HepG2 (cell line): Measurements from ENCODE around the gene ZNF593OS. TPM values are rescaled to one million over a fixed set of nuclear protein-coding genes. Genes with fewer than 3 reads are reported as not detected.
A peak's percentile ranks its signal among the peaks of the same experiment; 100 is the strongest.

ENCODE experiments used
- BRD4 ChIP-seq: sonication (generic); formaldehyde crosslinking; IDR thresholded peaks from 2 replicates; pipeline ENCODE4 v1.4.0; 2020; ENCODE audit warnings: missing genetic modification reagents
- GTF3A ChIP-seq: sonication (generic); formaldehyde crosslinking; conservative IDR thresholded peaks from 2 replicates; pipeline ENCODE4 v1.4.0; 2020; ENCODE audit warnings: mild to moderate bottlenecking, missing genetic modification reagents
- HNF4A ChIP-seq: sonication (generic); formaldehyde crosslinking; IDR thresholded peaks from 2 replicates; pipeline ENCODE4 v1.4.0; 2020; ENCODE audit warnings: missing genetic modification reagents
- HNRNPL ChIP-seq: fragments of 200-400 bp; formaldehyde crosslinking; IDR thresholded peaks from 2 replicates; pipeline ENCODE4 v1.6.1; 2017; ENCODE audit warnings: mild to moderate bottlenecking, low read depth, low read length
- MXD3 ChIP-seq: IDR thresholded peaks from 2 replicates; pipeline ENCODE4 v1.6.1; 2016; ENCODE audit warnings: mild to moderate bottlenecking, missing biosample characterization, missing genetic modification reagents
- NFATC3 ChIP-seq: sonication (generic); formaldehyde crosslinking; IDR thresholded peaks from 2 replicates; pipeline ENCODE4 v1.5.1; 2020; ENCODE audit warnings: mild to moderate bottlenecking, missing genetic modification reagents
- NFKB2 ChIP-seq: sonication (generic); formaldehyde crosslinking; IDR thresholded peaks from 2 replicates; pipeline ENCODE4 v1.4.0; 2020; ENCODE audit warnings: missing genetic modification reagents, borderline replicate concordance
- SMARCE1 ChIP-seq: fragments of 450-650 bp; IDR thresholded peaks from 2 replicates; pipeline ENCODE4 v1.6.1; 2017; ENCODE audit warnings: borderline replicate concordance
- TARDBP ChIP-seq: sonication (generic); formaldehyde crosslinking; IDR thresholded peaks from 2 replicates; pipeline ENCODE4 v1.8.0; 2022; ENCODE audit warnings: mild to moderate bottlenecking, missing genetic modification reagents
- TP53 ChIP-seq: sonication (generic); formaldehyde crosslinking; conservative IDR thresholded peaks from 2 replicates; pipeline ENCODE4 v1.4.0; 2020; ENCODE audit warnings: missing genetic modification reagents
- ZNF30 ChIP-seq: sonication (generic); formaldehyde crosslinking; IDR thresholded peaks from 2 replicates; pipeline ENCODE4 v1.5.0; 2020; ENCODE audit warnings: mild to moderate bottlenecking, missing genetic modification reagents
- ZNF350 ChIP-seq: sonication (generic); formaldehyde crosslinking; IDR thresholded peaks from 2 replicates; pipeline ENCODE4 v1.4.0; 2020; ENCODE audit warnings: mild to moderate bottlenecking, low read depth, missing genetic modification reagents, borderline replicate concordance
- polyA plus RNA-seq, 8 experiments: library from polyadenylated mRNA; depleted of rRNA in 3 of 8; stranded (reverse) in 7 of 8; unstranded in 1 of 8; fragments of >200 nt; fragmentation: Illumina TruSeq in 4 of 8; extraction: Trizol in 4 of 8; gene quantifications; 2 replicates each; pipeline versions ENCODE4 v1.2.1 to v1.2.3, GENCODE V29; 2011 to 2016; ENCODE audit warnings: low read depth in 4 of 8, missing spikeins in 1 of 8, mixed read lengths in 1 of 8; ENCODE audit not compliant: insufficient read depth in 1 of 8
- total RNA-seq, 5 experiments: library from RNA; depleted of rRNA; stranded (reverse); fragments of >200 nt; fragmentation: Illumina TruSeq; extraction: Trizol; gene quantifications; 2 replicates each; pipeline ENCODE4 v1.2.3, GENCODE V29; 2016; ENCODE audit warnings: low read depth in 1 of 5
- TF ChIP-seq, protein P1 (sequence below): sonication (generic); formaldehyde crosslinking; IDR thresholded peaks from one replicate; pipeline ENCODE4 v1.5.1; 2020; ENCODE audit warnings: mild to moderate bottlenecking, missing genetic modification reagents; ENCODE audit errors: not compliant biosample characterization
- TF ChIP-seq, protein P2 (sequence below), 2 experiments: IDR thresholded peaks; 2 replicates each; pipeline ENCODE4 v1.6.1; 2011 to 2012; ENCODE audit warnings: low read length in 2 of 2, borderline replicate concordance in 1 of 2, low read depth in 1 of 2, mild to moderate bottlenecking in 1 of 2, moderate library complexity in 1 of 2

Gene ZNF593OS
- total and polyA plus RNA-seq, 2 of the 13 experiments (the other 11 are each of a cell fraction or from before 2014, with no cell fraction given), result not detected

- no peak for TF ChIP-seq HNF4A (CRISPR knock-in tag)
- no peak for TF ChIP-seq NFKB2 (CRISPR knock-in tag)
- no peak for TF ChIP-seq BRD4 (CRISPR knock-in tag)
- no peak for TF ChIP-seq ZNF350 (CRISPR knock-in tag)
- peak; percentile 93 for TF ChIP-seq HNRNPL
- no peak for TF ChIP-seq MXD3 (CRISPR knock-in tag)
- TF ChIP-seq NFATC3, result no peak
- no peak for TF ChIP-seq GTF3A (CRISPR knock-in tag)
- TF ChIP-seq TARDBP (CRISPR knock-in tag), result 0 out of 2 replicates have a peak, but pooled peaks have one; percentile 32
- TF ChIP-seq SMARCE1, result no peak
- TF ChIP-seq, protein P1, sequence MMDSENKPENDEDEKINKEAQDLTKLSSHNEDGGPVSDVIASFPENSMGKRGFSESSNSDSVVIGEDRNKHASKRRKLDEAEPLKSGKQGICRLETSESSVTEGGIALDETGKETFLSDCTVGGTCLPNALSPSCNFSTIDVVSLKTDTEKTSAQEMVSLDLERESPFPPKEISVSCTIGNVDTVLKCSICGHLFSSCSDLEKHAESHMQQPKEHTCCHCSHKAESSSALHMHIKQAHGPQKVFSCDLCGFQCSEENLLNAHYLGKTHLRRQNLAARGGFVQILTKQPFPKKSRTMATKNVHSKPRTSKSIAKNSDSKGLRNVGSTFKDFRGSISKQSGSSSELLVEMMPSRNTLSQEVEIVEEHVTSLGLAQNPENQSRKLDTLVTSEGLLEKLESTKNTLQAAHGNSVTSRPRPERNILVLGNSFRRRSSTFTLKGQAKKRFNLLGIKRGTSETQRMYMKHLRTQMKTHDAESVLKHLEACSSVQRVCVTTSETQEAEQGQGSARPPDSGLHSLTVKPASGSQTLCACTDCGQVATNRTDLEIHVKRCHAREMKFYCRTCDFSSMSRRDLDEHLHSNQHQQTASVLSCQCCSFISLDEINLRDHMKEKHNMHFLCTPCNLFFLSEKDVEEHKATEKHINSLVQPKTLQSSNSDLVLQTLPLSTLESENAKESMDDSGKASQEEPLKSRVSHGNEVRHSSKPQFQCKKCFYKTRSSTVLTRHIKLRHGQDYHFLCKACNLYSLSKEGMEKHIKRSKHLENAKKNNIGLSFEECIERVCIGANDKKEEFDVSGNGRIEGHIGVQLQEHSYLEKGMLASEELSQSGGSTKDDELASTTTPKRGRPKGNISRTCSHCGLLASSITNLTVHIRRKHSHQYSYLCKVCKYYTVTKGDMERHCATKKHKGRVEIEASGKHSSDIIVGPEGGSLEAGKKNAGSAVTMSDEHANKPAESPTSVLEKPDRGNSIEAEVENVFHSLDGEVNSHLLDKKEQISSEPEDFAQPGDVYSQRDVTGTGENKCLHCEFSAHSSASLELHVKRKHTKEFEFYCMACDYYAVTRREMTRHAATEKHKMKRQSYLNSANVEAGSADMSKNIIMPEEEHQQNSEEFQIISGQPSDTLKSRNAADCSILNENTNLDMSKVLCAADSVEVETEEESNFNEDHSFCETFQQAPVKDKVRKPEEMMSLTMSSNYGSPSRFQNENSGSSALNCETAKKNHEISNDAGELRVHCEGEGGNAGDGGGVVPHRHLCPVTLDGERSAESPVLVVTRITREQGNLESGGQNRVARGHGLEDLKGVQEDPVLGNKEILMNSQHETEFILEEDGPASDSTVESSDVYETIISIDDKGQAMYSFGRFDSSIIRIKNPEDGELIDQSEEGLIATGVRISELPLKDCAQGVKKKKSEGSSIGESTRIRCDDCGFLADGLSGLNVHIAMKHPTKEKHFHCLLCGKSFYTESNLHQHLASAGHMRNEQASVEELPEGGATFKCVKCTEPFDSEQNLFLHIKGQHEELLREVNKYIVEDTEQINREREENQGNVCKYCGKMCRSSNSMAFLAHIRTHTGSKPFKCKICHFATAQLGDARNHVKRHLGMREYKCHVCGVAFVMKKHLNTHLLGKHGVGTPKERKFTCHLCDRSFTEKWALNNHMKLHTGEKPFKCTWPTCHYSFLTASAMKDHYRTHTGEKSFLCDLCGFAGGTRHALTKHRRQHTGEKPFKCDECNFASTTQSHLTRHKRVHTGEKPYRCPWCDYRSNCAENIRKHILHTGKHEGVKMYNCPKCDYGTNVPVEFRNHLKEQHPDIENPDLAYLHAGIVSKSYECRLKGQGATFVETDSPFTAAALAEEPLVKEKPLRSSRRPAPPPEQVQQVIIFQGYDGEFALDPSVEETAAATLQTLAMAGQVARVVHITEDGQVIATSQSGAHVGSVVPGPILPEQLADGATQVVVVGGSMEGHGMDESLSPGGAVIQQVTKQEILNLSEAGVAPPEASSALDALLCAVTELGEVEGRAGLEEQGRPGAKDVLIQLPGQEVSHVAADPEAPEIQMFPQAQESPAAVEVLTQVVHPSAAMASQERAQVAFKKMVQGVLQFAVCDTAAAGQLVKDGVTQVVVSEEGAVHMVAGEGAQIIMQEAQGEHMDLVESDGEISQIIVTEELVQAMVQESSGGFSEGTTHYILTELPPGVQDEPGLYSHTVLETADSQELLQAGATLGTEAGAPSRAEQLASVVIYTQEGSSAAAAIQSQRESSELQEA (CRISPR knock-in tag), result no peak
- TF ChIP-seq ZNF30, result no peak
- TF ChIP-seq TP53 (CRISPR knock-in tag), result no peak
- TF ChIP-seq, protein P2, sequence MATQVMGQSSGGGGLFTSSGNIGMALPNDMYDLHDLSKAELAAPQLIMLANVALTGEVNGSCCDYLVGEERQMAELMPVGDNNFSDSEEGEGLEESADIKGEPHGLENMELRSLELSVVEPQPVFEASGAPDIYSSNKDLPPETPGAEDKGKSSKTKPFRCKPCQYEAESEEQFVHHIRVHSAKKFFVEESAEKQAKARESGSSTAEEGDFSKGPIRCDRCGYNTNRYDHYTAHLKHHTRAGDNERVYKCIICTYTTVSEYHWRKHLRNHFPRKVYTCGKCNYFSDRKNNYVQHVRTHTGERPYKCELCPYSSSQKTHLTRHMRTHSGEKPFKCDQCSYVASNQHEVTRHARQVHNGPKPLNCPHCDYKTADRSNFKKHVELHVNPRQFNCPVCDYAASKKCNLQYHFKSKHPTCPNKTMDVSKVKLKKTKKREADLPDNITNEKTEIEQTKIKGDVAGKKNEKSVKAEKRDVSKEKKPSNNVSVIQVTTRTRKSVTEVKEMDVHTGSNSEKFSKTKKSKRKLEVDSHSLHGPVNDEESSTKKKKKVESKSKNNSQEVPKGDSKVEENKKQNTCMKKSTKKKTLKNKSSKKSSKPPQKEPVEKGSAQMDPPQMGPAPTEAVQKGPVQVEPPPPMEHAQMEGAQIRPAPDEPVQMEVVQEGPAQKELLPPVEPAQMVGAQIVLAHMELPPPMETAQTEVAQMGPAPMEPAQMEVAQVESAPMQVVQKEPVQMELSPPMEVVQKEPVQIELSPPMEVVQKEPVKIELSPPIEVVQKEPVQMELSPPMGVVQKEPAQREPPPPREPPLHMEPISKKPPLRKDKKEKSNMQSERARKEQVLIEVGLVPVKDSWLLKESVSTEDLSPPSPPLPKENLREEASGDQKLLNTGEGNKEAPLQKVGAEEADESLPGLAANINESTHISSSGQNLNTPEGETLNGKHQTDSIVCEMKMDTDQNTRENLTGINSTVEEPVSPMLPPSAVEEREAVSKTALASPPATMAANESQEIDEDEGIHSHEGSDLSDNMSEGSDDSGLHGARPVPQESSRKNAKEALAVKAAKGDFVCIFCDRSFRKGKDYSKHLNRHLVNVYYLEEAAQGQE (IDR thresholded peaks at IDR 0.05; ENCODE audit: borderline replicate concordance in 1 of 2, low read depth in 1 of 2, low read length in 2 of 2), result no peak
Observed at GRCh38 chr1:26177182-26177684, 5.6 kb upstream of the ZNF593OS start, which contains the start of gene CNKSR1 (continued).
